GM12892 (cell line): ENCODE measurements around the gene MRPL38.

Source experiments
- POLR2A ChIP-seq: IDR thresholded peaks from 2 replicates; pipeline ENCODE4 v1.6.1; 2011; ENCODE audit warnings: low read depth, low read length, control low read depth
- POLR2AphosphoS5 ChIP-seq: IDR thresholded peaks from 2 replicates; pipeline ENCODE4 v1.6.1; 2011; ENCODE audit warnings: low read depth, low read length, control low read depth
- TAF1 ChIP-seq: IDR thresholded peaks from 2 replicates; pipeline ENCODE4 v1.6.1; 2011; ENCODE audit warnings: low read depth, mild to moderate bottlenecking, control low read depth, low read length, borderline replicate concordance

DNA sequence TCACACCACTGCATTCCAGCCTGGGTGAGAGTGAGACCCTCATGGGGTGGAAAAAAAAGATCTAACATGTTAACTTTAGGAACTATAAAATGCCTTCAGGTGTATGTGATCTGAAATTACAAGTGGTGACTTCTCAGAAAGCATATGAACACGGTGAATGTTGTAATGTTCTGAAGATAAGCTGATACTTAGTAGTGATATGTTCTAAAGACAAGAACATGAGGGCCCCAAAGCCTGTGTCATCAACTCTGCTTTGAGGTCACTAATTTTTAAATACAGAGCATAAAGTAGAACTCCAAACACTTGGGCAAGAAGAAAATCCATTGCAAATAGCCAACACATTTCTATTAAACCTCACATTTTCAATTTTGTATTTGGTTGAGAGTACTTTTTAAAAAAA, 38.8 kb upstream of the MRPL38 start:
- no peak for TF ChIP-seq POLR2A
- TF ChIP-seq TAF1 = no peak
- TF ChIP-seq POLR2AphosphoS5 = no peak
